GM18519 (cell line): ENCODE data around the gene PRTG.
A peak's percentile ranks its signal among the peaks of the same experiment; 100 is the strongest.
"Not testable (repeated sequence)": the region's sequence is repeated elsewhere in the genome, so short reads cannot be mapped to it uniquely, and the experiment has no call there.

ENCODE experiments used
- ATAC-seq: cut with Tn5 transposase; IDR thresholded peaks from one replicate; pipeline ENCODE4 v1.9.1; 2021; ENCODE audit warnings: mild to moderate bottlenecking, moderate library complexity; ENCODE audit not compliant: unreplicated experiment, low FRiP score

Gene PRTG

GRCh38 chr15:55652909-55653495, 90.0 kb downstream of the PRTG start:
- ATAC-seq, result no peak

DNA sequence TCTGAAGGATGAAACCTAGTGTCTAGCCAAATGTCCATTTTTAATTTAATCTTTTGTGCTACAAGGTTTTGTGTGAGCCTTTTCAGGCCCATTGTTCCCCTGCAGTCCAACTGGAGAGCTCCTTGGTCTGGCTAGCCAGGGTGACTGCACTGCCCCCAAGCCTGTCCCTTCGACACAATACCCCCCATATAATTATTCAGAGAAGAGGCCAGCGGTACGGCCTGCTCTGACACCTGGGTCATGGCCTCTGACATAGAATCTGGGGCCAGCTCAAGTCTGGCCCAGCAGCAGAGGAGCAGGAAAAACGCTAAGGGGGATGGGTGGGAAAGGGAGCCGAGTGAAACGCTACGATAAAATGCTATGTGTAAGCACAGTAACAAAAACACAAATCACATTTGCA, 90.6 kb downstream of the PRTG start:
- ATAC-seq, result no peak

GRCh38 chr15:55649058-55649423, 93.9 kb downstream of the PRTG start:
- ATAC-seq, result no peak

DNA sequence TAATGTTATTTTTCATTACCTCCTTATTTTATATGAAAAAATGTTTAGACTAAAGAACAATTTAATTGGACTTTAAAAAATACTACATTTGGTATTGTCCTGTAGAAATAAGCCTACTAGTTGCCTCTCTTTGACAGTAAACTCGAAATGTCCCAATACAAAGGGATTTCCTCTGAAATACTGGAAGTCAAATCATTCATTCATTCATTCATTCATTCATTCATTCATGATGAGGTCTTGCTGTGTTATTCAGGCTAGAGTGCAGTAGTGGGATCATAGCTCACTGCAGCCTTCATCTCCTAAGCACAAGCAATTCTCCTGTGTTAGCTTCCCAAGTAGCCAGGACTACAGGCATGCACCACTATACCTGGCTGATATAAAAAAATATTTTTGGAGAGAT, 104.2 kb downstream of the PRTG start:
- ATAC-seq, result no peak

DNA sequence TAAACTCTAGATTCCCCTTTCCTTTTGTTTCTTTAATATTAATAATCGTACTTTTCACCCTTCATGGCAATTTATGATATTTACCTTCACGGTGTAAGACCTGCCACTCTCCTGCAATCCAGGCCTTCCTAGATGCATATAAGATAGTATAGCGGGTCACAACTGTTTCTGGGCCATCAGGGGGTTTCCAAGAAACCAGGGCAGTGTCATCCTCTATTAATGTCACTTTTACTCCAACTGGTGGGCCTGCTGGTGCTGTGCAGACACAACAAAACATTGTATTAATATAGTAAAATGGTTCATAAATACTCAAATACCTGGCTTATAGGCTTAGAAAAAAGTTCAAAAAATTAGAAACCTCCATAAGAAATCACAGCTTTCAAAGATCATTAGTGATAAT, 105.9 kb downstream of the PRTG start:
- no peak for ATAC-seq

DNA sequence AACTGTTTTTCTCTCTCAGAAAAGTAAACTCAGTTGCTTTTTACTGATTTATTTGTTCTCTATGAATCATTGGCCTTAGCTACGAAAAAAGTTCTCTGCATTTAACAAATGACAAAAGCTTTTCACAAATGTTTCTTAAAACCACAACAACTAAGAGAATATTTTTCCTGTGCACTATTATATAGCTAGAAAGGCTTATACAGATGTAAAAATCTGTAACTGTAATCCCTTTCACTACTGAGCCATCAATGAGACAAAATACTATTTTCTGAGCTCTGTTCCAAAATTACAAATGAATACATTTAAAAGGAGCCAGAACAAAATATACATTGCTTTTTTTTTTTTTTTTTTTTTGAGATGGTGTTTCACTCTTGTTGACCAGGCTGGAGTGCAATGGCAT, 109.2 kb downstream of the PRTG start:
- ATAC-seq, result no peak

DNA sequence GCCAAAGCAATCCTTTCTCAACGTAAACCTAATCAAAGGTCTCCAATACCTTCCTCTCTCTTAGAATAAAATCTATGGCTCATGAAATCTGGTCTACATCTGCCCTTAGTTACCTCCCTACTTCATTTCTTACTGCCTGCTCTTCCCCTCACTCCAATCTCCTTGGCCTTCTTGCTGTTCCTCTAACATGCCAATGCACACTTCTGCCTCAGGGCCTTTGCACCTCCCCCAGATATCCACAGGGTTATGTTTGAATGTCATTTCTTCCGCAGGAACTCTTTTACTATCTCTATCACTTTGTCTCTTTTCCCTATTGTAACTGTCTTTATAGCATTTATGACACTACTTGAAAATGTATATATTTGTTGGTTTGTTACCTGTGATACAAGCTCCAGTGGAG, 110.5 kb downstream of the PRTG start:
- ATAC-seq, result no peak

GRCh38 chr15:55630858-55631257, 112.1 kb downstream of the PRTG start:
- ATAC-seq, result no peak

- no peak for ATAC-seq
These were observed 114.6 kb downstream of the PRTG start for GRCh38 chr15:55628369-55628730.

- no peak for ATAC-seq
These were observed 115.1 kb downstream of the PRTG start for GRCh38 chr15:55627730-55628368.

- ATAC-seq, result no peak
These were observed 123.2 kb downstream of the PRTG start for GRCh38 chr15:55619783-55620182.

DNA sequence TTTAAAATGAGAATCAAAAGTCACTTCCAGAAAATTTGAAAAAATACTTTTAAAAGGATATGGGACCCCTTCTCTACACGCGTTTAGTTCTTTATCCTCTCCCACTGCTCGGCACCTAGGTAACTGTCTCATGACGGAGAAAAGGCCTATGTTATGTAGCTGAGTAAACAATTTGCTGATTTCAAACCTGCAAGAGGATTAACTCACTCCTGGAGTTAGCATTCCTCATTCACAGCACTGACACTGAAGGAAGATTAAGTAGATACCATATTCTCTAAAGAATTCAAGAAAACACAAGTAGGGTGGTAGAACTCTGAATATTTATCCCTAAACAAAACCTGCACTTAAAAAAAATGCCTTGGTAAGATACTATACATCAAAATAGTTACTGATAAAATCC, 124.6 kb downstream of the PRTG start:
- no peak for ATAC-seq

DNA sequence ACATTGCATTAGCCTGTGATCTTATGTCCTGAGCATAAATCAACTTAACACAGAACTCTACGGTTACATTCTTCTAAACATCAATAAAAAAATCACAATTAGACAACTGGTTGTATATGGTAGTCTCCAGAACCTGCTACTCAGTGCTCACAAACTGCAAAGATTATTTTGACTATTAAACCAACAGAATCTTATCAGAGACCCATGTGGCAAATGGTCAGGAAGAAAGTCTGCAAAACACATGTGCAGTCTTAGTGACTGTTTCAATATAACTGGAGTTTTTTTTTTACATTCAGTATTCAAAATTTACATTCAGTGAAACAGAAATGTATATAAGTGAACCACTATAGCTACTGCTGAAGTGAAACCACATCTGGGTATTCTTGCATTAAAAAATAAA, 127.5 kb downstream of the PRTG start:
- no peak for ATAC-seq

DNA sequence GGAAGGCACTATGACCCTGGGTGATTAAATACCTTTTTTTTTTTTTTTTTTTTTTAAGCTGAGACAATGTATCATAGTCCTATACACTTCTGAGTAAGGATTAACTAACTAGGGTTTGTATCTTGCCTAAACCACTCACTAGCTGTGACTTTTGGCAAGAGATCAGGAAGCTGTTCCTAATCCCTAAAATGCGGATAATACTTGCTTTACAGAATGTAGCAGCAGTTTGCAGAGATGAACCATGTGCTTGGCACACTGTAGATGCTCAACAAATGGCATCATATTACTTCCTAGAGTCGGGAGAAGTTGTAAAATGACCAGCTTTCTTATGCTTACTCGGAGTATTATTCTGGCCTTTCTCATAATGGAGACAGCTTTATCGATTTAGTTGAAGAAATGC, 129.2 kb downstream of the PRTG start:
- no peak for ATAC-seq

DNA sequence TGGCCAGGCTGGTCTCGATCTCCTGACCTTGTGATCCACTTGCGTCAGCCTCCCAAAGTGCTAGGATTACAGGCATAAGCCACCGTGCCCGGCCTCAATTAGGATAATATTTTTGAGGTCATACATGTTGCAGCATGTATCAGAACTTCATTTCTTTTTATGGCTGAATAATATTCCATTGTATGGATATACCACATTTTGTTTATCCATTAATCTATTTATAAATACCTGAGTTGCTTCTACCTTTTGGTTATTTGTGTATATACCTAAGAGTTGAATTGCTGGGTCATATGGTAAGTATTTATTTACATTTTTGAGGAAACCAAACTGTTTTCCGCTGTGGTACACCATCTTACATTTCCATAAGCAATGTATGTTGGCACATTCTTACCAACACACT, 136.7 kb downstream of the PRTG start:
- no peak for ATAC-seq

- no peak for ATAC-seq
These were observed 141.6 kb downstream of the PRTG start for GRCh38 chr15:55601374-55601773.

DNA sequence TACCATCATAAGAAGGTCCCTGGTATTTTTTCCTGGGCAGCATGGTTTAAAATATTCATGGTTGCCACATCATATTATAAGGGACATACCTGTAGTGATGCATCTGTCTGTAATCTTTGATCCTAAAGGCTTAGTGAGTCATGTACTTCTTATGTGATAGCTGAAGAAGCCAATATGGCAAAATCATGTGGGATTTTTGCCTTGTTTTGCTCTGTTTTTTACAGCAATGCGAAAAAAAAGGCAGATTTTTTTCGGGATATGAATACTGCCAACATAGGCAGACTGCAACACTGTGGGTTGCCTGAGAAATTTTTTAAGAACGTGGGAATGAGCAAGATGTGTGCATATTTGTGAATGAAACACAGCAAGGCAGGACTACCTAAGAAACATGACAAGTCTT, 143.5 kb downstream of the PRTG start:
- ATAC-seq, result no peak

GRCh38 chr15:55593019-55593418, 149.9 kb downstream of the PRTG start:
- not testable (repeated sequence) for ATAC-seq

DNA sequence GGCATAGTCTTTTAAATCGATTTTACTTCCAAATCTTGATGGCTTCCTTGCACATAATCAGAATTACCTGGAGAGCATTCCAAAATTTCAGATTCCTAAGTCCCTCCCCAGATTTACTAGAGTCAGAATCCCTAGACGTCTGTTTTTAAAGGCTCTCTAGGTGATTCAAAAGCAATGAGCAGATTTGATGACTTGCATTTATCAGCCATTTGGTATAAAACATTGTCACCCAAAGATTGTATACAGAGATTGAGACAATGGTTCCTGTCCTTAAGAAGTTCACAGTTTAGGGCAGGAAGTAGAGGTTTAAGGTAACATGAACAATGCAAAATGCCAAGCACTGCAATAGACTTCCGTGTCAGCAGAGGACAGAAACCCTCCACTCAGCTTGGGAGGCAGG, 152.2 kb downstream of the PRTG start:
- no peak for ATAC-seq

DNA sequence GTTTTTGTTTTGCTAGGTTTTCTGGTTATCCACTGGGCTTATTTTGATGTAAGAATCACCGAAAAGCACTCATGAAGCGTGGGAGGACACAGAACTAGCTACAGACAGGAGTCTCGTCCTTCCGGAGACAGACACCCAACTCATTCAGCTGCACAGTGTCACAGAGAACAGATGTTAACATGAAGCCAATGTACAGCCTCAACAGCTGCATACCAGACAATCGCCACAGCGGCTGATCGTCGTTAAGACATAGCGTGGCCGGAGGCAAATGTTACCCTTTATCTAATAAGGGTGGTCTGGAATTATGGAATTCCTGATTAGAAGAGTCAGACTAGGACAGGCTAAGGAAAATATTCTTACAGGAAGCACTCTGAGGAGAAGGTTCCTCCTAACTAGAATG, 153.7 kb downstream of the PRTG start:
- ATAC-seq, result no peak

DNA sequence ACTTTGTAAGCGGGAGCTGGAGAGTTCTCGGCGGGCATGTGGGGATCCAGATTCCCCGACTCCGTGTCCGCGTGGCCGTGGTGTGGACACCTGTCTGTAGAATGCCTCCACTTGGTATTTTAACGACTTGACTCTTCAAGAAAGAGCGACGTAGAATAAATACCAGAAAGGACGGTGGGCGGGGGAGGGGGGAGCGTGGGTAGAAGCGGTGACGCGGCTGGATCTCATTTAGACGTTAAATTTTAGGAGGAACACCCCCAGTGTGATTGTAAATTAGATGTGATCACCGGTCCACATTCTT, 154.2 kb downstream of the PRTG start:
- ATAC-seq, result no peak

DNA sequence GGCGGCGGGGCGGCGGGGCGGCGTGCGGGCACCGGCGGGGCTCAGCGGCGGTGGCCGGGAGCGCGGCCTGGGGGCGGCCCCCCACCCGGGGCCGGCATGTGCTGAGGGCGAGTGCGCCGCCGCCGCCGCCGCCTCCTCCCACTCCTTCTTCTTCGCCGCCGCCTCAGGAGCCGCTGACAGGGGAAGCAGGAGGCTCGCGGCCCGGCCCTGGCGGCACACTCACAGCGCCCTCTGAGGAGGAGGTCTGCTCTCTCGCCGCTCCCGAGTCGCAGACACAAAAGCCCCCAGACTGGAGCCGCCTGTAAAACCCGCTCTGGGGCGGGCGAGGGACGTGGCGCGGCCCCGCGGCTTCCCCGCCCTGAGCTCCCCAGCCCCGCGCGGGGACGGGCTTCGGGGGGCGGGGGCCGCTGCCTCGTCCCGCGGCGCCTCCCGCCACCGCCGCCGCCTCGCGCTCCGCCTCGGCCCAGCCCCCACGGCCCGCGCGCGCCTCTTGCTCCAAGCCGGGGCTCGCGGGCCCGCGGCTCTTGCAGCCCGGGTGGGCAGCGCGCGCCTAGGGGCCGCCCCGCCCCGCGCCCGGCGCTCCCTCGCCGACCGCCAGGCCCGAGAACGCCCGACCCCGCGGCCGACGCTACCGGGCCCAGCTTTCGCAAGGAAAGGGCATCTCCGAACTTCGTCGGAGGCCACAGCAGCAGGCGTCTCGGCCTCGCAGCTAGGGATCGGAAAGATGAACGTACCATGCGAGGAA, 154.7 kb downstream of the PRTG start, which contains the start of gene PYGO1:
Gene PYGO1, minus strand, starts transcription at position 276 of the 745 bp plus-strand sequence. CDS start 462 bp downstream, outside the sequence.
- ATAC-seq, result peak; percentile 45
